ENCODE measurements around the gene ARID3A. TPM values are rescaled to one million over a fixed set of nuclear protein-coding genes. Genes with fewer than 3 reads are reported as not detected.

ARID3A gene
- total RNA-seq, 1 experiment from 2014 or later = 5.6 TPM

GRCh38 chr19:991932-992669 lies 66.3 kb downstream of the ARID3A start:
- ChIA-PET POLR2A (ENCODE audit: unreplicated experiment) (no interaction called here), CTCF (no interaction called here)
- Histone ChIP-seq H3K4me1 (ENCODE audit: insufficient read depth, low read length) (peaks cover 8% of the 10 kb centered on the region), H4K20me1 (ENCODE audit: low read length) (no peaks in the 10 kb centered on the region), H3K27ac (ENCODE audit: low read length) (no peak overlapping the region), H3K9ac (ENCODE audit: low read length) (no peak overlapping the region), H3K36me3 (ENCODE audit: low read depth, low read length) (no peaks in the 10 kb centered on the region; the same call in 1 of the 2 replicates), H3K27me3 (ENCODE audit: low read length) (no peaks in the 10 kb centered on the region; the same call in 1 of the 2 replicates), H3K79me2 (ENCODE audit: low read length) (no peaks in the 10 kb centered on the region), H3K4me3 (ENCODE audit: low read length) (no peak overlapping the region), H3K9me3 (ENCODE audit: low read length) (no peaks in the 10 kb centered on the region), H2AFZ (ENCODE audit: low read length) (no peak overlapping the region), H3K4me2 (ENCODE audit: low read length) (no peak overlapping the region), H3F3A (ENCODE audit: low read length, unreplicated experiment) (no peaks in the 10 kb centered on the region), H3K9me2 (replicated peaks; ENCODE audit: low read length) (no peaks in the 10 kb centered on the region)
- DNase-seq = no peak
- no peak for ATAC-seq
- intact Hi-C loops (cut with micrococcal nuclease) = no loop called here
- no TSS peak for BruUV-seq (replicated peaks)
- TF ChIP-seq EZH2 (IDR thresholded peaks at IDR 0.05; ENCODE audit: low read length, unreplicated experiment) (no peak), CTCF (conservative IDR thresholded peaks at IDR 0.05; ENCODE audit: low read depth, low read length) (no peak), EZH2phosphoT487 (IDR thresholded peaks at IDR 0.05; ENCODE audit: borderline replicate concordance, low read length) (no peak)

- Histone ChIP-seq H3K27ac (ENCODE audit: low read length) (no peak overlapping the region), H3K36me3 (ENCODE audit: low read depth, low read length) (no peaks in the 10 kb centered on the region; the same call in 1 of the 2 replicates), H3K9ac (ENCODE audit: low read length) (no peak overlapping the region), H3K27me3 (ENCODE audit: low read length) (no peaks in the 10 kb centered on the region; the same call in 1 of the 2 replicates), H2AFZ (ENCODE audit: low read length) (no peak overlapping the region), H3K9me3 (ENCODE audit: low read length) (no peaks in the 10 kb centered on the region), H3K4me1 (ENCODE audit: insufficient read depth, low read length) (peaks cover 8% of the 10 kb centered on the region), H3K4me3 (ENCODE audit: low read length) (no peak overlapping the region), H4K20me1 (ENCODE audit: low read length) (no peaks in the 10 kb centered on the region), H3F3A (ENCODE audit: low read length, unreplicated experiment) (no peaks in the 10 kb centered on the region), H3K79me2 (ENCODE audit: low read length) (no peaks in the 10 kb centered on the region), H3K9me2 (replicated peaks; ENCODE audit: low read length) (no peaks in the 10 kb centered on the region), H3K4me2 (ENCODE audit: low read length) (no peak overlapping the region)
- ATAC-seq (no peak), DNase-seq (no peak)
- ChIA-PET POLR2A (ENCODE audit: unreplicated experiment) (no interaction called here), CTCF (no interaction called here)
- intact Hi-C loops (cut with micrococcal nuclease) = no loop called here
- TF ChIP-seq EZH2 (IDR thresholded peaks at IDR 0.05; ENCODE audit: low read length, unreplicated experiment) (no peak), EZH2phosphoT487 (IDR thresholded peaks at IDR 0.05; ENCODE audit: borderline replicate concordance, low read length) (no peak), CTCF (conservative IDR thresholded peaks at IDR 0.05; ENCODE audit: low read depth, low read length) (no peak)
- no TSS peak for BruUV-seq (replicated peaks)
These were observed 66.8 kb downstream of the ARID3A start for GRCh38 chr19:992670-993055.

DNA sequence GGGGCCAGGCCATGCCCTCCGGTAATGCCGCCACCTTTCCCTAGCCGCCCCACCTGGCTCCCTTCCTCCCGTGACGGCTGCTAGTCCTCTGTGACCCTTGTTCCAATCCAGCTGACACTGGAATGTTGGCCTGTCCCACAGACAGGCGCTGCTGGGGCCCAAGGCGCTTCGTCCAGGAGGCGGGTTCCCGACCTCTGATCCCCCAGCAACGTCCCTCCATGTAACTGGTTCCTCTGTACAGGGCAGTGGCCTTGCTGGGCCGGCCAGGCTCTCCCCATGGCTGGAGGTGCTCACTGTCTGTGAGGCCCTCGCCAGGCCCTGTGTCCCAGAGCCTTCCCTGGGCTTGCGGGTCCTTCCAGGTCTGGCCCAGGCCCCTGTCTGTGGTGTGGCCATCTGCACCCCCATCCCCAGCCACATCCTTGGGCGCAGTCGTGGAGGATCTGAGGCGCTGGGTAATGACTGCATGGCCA lies 67.6 kb downstream of the ARID3A start:
- no TSS peak for BruUV-seq (replicated peaks)
- TF ChIP-seq CTCF (conservative IDR thresholded peaks at IDR 0.05; ENCODE audit: low read depth, low read length) (no peak), EZH2 (IDR thresholded peaks at IDR 0.05; ENCODE audit: low read length, unreplicated experiment) (no peak), EZH2phosphoT487 (IDR thresholded peaks at IDR 0.05; ENCODE audit: borderline replicate concordance, low read length) (no peak)
- H3K4me2 ChIP-seq (ENCODE audit: low read length) = no peak overlapping the region
- H3K9me3 ChIP-seq (ENCODE audit: low read length) = no peaks in the 10 kb centered on the region
- H3K4me3 ChIP-seq (ENCODE audit: low read length) = no peak overlapping the region
- no peak for ATAC-seq
- H3K79me2 ChIP-seq (ENCODE audit: low read length) = no peaks in the 10 kb centered on the region
- ChIA-PET CTCF (no interaction called here), POLR2A (ENCODE audit: unreplicated experiment) (no interaction called here)
- no peaks in the 10 kb centered on the region for H3K9me2 ChIP-seq (replicated peaks; ENCODE audit: low read length)
- H2AFZ ChIP-seq (ENCODE audit: low read length) = no peak overlapping the region
- H3K27ac ChIP-seq (ENCODE audit: low read length) = no peak overlapping the region
- H3K9ac ChIP-seq (ENCODE audit: low read length) = no peak overlapping the region
- H4K20me1 ChIP-seq (ENCODE audit: low read length) = no peaks in the 10 kb centered on the region
- DNase-seq = no peak
- H3K4me1 ChIP-seq (ENCODE audit: insufficient read depth, low read length) = peaks cover 8% of the 10 kb centered on the region
- intact Hi-C loops (cut with micrococcal nuclease) = no loop called here
- no peaks in the 10 kb centered on the region; the same call in 1 of the 2 replicates for H3K36me3 ChIP-seq (ENCODE audit: low read depth, low read length)
- H3K27me3 ChIP-seq (ENCODE audit: low read length) = no peaks in the 10 kb centered on the region; the same call in 1 of the 2 replicates
- no peaks in the 10 kb centered on the region for H3F3A ChIP-seq (ENCODE audit: low read length, unreplicated experiment)
